GM21526 (cell line): ENCODE results near the gene RANBP10.
A peak's percentile ranks its signal among the peaks of the same experiment; 100 is the strongest.
"Not testable (repeated sequence)": the region's sequence is repeated elsewhere in the genome, so short reads cannot be mapped to it uniquely, and the experiment has no call there.

Experiments used
- ATAC-seq: cut with Tn5 transposase; IDR thresholded peaks from one replicate; pipeline ENCODE4 v1.9.1; 2021; ENCODE audit warnings: moderate library complexity; ENCODE audit not compliant: unreplicated experiment, low FRiP score

Gene RANBP10

GRCh38 chr16:67719778-67720144 is 86.6 kb downstream of the RANBP10 start:
- ATAC-seq = no peak

GRCh38 chr16:67719048-67719777 is 87.1 kb downstream of the RANBP10 start, which contains the start of gene GFOD2:
GFOD2 (minus strand) TSS chr16:67719316; CDS start chr16:67685715, 33,601 bp downstream.
- peak; percentile 79 for ATAC-seq

GRCh38 chr16:67718668-67719047 is 87.7 kb downstream of the RANBP10 start:
- ATAC-seq = no peak

GRCh38 chr16:67716097-67716496 is 90.3 kb downstream of the RANBP10 start:
- ATAC-seq = no peak

DNA sequence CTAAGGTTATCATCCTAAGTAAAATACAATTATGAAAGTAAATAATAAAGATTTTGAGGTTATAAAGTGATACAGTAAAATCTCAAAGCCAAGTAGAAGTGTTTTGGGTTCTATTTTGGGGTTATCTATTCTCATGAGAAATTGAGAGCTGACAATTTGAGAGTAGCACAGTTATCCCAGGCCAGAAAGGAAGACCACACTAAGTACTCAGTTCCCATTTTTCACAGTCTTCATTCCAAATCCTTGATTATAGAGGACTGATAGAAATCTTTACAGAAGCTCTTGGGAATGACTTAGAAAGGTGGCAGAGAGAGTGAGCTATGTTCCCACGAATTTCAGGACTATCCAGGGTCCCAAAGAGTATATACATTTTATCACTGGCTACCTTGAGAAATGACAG is 91.8 kb downstream of the RANBP10 start:
- no peak for ATAC-seq

DNA sequence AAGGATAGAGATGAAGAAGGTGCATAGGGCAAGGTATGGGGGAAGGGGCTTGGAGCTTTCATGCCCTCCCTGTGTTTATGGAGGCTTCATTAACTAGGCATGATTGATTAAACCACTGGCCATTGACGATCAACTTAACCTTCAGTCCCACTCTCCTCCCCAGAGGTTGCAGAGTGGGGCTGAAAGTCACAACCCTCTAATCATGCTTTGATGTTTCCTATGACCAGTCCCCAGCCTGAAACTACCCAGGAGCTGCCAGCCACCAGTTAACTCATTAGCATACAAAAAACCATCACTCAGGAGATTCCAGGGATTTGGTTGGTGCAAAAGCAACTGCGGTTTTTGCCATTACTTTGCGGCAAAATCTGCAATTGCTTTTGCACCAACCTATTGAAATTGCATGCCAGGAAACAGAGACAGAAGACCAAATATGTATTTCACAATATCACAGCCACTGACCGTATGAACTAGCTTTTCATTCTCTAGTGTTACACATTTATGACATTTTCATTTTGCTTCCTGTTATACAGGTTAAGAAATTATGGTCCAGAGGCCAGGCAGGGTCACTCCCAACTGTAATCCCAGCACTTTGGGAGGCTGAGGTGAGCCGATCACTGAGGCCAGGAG is 92.6 kb downstream of the RANBP10 start:
- no peak for ATAC-seq

GRCh38 chr16:67710607-67711006 is 95.8 kb downstream of the RANBP10 start:
- no peak for ATAC-seq

DNA sequence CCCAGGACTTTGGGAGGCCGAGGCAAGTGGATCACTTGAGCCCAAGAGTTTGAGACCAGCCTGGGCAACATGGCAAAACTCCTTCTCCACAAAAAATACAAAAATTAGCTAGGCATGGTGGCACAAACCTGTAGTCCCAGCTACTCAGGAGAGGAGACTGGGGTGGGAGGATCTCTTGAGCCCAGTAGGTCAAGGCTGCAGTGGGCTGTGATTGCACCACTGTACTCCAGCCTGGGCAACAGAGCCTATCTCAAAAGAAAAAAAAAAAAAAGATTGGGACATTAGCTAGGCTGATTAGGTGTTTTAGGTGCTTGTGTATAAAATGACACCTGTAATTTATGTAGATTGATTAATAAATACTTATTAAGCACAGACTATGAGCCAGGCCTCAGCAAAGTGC is 97.3 kb downstream of the RANBP10 start:
- no peak for ATAC-seq

DNA sequence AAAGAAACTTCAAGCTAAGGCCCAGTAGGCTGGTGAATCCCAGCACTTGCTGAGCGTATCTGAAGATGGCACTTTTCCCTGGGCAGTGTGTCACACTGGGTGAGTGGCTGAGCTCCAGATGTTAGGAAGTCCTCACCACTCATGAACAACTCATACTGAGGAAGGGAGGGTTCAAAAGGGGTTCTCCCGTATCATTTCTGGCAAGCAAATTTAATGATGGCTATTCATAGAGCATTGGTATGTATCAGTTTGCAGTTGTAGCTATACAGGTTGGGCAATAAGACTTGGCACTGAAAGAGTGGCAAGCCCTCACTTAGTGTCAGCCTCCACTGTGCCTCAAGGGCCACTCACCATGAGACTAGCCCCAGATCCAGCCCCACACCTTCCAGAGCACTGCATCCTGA is 98.0 kb downstream of the RANBP10 start:
- no peak for ATAC-seq

- no peak for ATAC-seq
Observed at GRCh38 chr16:67707790-67708189, 98.6 kb downstream of the RANBP10 start.

DNA sequence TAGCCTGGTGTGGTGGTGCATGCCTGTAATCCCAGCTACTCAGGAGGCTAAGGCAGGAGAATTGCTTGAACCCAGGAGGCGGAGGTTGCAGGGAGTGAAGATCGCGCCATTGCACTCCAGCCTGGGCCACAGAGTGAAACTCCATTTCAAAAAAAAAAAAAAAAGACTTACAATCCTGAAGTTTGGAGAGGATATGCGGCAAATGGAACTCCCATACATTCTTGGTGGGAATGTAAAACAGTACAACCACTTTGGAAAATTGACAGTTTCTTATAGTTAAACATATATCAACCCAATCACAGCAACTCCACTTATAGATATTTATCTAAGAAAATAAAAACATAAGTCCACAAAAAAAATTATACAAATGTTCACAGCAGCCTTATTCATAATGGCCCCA is 99.2 kb downstream of the RANBP10 start:
- no peak for ATAC-seq

- no peak for ATAC-seq
Observed at GRCh38 chr16:67704110-67704509, 102.2 kb downstream of the RANBP10 start.

DNA sequence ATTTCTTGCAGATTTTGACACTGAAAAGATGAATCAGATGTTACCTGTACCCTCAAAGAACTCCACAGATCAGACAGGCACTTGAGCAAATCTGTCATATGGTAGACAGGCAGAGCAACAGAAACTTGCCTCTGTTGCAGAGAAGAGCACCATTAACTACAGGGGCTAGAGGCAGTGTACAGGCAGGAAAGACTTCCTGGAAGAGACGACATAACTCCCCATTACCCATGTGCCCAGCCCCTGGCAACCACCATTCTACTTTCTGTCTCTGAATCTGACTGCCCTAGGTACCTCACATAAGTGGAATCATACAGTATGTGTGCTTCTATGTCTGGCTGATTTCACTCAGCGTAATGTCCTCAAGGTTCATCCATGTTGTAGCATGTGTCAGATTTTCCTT is 102.7 kb downstream of the RANBP10 start:
- no peak for ATAC-seq

GRCh38 chr16:67702130-67702529 is 104.2 kb downstream of the RANBP10 start:
- ATAC-seq = no peak

DNA sequence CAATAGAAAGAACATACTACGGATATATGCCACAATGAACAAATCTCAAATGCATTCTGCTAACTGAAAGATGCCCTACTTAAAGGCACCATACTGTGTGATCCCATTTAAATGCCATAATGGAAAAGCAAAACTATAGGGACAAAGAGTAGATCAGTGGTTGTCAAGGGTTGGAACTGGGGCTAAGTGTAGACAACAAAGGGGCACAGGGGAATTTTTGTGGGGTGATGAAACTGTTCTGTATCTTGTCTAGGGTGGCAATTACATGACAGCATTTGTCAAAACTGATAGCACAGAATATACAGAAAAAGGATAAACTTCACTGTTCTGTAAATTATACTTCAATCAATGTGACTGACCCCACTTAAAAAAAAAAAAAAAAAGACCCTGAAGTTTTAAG is 104.9 kb downstream of the RANBP10 start:
- ATAC-seq = no peak

- ATAC-seq = no peak
Observed at GRCh38 chr16:67699265-67699664, 107.1 kb downstream of the RANBP10 start.

GRCh38 chr16:67697422-67698185 is 108.8 kb downstream of the RANBP10 start:
- no peak for ATAC-seq

DNA sequence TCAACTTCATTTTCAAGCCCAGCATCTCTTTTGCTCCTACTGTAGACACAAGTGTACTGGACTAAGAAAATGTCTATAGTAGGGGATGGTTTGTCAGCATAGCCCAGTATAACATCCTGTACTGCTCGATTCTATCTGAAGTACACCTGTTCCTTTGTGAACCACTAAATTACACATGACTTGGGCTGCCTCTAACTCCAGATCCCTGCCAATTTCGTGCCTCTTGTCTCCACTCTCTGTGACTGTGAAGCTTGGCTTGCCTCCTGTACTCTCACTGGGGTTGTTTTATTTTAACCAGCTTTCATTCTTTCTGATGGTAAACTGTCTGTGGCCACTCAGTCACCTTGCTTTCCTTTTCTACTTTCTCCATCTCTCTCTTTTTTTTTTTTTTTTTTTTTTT is 111.7 kb downstream of the RANBP10 start:
- no peak for ATAC-seq

DNA sequence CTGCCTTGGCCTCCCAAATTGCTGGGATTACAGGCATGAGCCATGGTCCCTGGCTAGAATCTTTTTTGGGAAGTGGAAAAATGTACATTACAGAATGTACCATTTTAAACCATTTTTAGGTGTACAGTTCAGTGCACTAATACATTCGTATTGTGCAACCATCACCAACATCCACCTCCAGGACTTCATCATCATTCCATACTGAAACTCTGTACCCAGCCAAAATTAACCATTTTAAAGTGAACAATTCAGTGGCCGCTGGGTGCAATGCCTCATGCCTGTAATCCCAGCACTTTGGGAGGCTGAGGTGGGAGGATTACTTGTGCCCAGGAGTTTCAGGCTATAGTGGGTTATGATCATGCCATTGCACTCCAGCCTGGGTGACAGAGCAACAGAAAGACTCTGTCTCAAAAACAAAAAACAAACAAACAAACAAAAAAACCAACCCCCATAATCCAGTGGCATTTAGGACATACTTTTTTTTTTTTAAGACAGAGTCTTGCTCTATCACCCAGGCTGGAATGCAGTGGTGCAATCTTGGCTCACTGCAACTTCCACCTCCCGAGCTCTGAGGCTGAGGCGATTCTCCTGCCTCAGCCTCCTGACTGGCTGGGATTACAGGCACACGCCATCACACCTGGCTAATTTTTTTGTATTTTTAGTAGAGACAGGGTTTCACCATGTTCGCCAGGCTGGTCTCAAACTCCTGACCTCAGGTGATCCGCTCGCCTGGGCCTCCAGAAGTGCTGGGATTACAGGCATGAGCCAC is 112.7 kb downstream of the RANBP10 start:
- ATAC-seq = not testable (repeated sequence)

DNA sequence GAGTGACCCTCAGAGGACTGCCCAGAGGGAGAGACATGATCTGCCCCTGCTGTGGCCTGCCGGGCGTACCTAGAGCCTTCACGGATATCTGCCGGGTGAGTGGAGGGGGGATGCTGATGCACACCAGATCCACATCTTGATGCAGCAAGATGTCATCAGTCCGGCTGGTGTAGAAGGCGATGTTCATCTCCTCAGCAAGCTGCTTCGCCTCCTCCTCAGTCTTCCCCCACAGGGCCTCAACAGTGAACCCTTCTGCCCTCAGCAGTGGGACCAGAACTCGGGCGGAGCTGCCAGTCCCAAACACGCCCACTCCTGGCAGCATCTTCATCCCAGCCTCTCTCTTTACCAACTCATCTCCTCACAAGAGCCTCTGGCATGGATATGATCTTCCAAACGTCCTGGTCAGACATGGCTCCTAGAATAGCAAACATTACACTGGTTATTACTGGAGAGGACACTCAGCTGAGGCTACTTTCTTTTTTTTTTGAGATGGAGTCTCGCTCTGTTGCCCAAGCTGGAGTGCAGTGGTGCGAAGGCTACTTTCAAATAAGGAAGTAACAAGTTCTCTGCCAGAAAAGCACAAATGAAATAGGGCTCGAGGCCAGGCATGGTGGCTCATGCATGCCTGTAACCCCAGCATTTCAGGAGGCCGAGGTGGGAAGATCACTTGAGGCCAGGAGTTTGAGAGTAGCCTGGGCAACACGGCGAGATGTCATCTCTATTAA is 120.8 kb downstream of the RANBP10 start:
- no peak for ATAC-seq
